Activated B cell treated with CpG ODN at 0.5 μM for 24 hours (primary cell): Measurements from ENCODE around the gene RIMS1. TPM values are rescaled to one million over a fixed set of nuclear protein-coding genes. Genes with fewer than 3 reads are reported as not detected.

Source experiments
- ATAC-seq: fragments of 200-7000 bp; cut with Tn5 transposase; one replicate; pipeline ENCODE4 v1.10.0; 2021; ENCODE audit warnings: low read depth, mild to moderate bottlenecking, moderate library complexity
- CTCF ChIA-PET: fragments of 350-600 bp; sonication (Branson Sonifier 250); formaldehyde crosslinking; loops from one replicate; lab custom pipeline; 2021; ENCODE audit warnings: antibody characterized with exemption; lab: Charles Lee
- POLR2A ChIA-PET: fragments of 350-600 bp; sonication (Branson Sonifier 250); formaldehyde crosslinking; loops from one replicate; lab custom pipeline; 2021; ENCODE audit warnings: antibody characterized with exemption; lab: Charles Lee
- DNase-seq: peaks from one replicate; pipeline ENCODE4 v3.0.0; 2022
- H3K27ac Mint-ChIP-seq: one replicate; pipeline ENCODE4 v1.8.0; 2020; ENCODE audit warnings: mixed read lengths
- H3K27me3 Mint-ChIP-seq: one replicate; pipeline ENCODE4 v1.8.0; 2021; ENCODE audit warnings: mixed read lengths
- H3K36me3 Mint-ChIP-seq: one replicate; pipeline ENCODE4 v1.8.0; 2021; ENCODE audit warnings: low read depth, mixed read lengths
- H3K4me1 Mint-ChIP-seq: one replicate; pipeline ENCODE4 v1.8.0; 2021; ENCODE audit warnings: mixed read lengths
- H3K4me3 Mint-ChIP-seq: one replicate; pipeline ENCODE4 v1.8.0; 2020; ENCODE audit warnings: mild to moderate bottlenecking, mixed read lengths
- H3K9me3 Mint-ChIP-seq: one replicate; pipeline ENCODE4 v1.8.0; 2020; ENCODE audit warnings: mixed read lengths
- CTCF ChIP-seq: fragments of 200-600 bp; IDR thresholded peaks from one replicate; pipeline ENCODE4 v1.8.0; 2022; ENCODE audit warnings: antibody characterized with exemption, mild to moderate bottlenecking
- intact Hi-C: fragments of 100-400 bp; cut with micrococcal nuclease; formaldehyde crosslinking; loops from one replicate; pipeline ENCODE4 v1.15.1; 2024
- total RNA-seq: library from RNA; stranded (reverse); gene quantifications from 2 replicates; pipeline ENCODE4 v1.2.3, GENCODE V29; 2022

RIMS1 gene
- total RNA-seq, 1 donor from 2014 or later = not detected

- H3K36me3 Mint-ChIP-seq = no peaks in the 10 kb centered on the region
- no peak for DNase-seq
- ATAC-seq = no peak
- H3K27me3 Mint-ChIP-seq = no peaks in the 10 kb centered on the region
- H3K27ac Mint-ChIP-seq = no peak overlapping the region
- ChIA-PET POLR2A (no interaction called here), CTCF (no interaction called here)
- no peaks in the 10 kb centered on the region for H3K9me3 Mint-ChIP-seq
- no peaks in the 10 kb centered on the region for H3K4me1 Mint-ChIP-seq
- intact Hi-C loops = no loop called here
- TF ChIP-seq CTCF = no peak
- H3K4me3 Mint-ChIP-seq = no peak overlapping the region
Observed at GRCh38 chr6:72049376-72049775, 163.0 kb downstream of the RIMS1 start.

- no peak for ATAC-seq
- peaks cover 4% of the 10 kb centered on the region for H3K27me3 Mint-ChIP-seq
- intact Hi-C loops = no loop called here
- ChIA-PET CTCF (no interaction called here), POLR2A (no interaction called here)
- no peaks in the 10 kb centered on the region for H3K9me3 Mint-ChIP-seq
- TF ChIP-seq CTCF = no peak
- H3K27ac Mint-ChIP-seq = no peak overlapping the region
- no peak for DNase-seq
- H3K36me3 Mint-ChIP-seq = no peaks in the 10 kb centered on the region
- H3K4me1 Mint-ChIP-seq = no peaks in the 10 kb centered on the region
- no peak overlapping the region for H3K4me3 Mint-ChIP-seq
Observed at GRCh38 chr6:72061286-72061685, 174.9 kb downstream of the RIMS1 start.

GRCh38 chr6:72064399-72064975 is 178.1 kb downstream of the RIMS1 start:
- ATAC-seq (no peak), DNase-seq (no peak)
- TF ChIP-seq CTCF = no peak
- ChIA-PET CTCF (no interaction called here), POLR2A (no interaction called here)
- Mint-ChIP-seq H3K4me1 (no peaks in the 10 kb centered on the region), H3K27me3 (peaks cover 4% of the 10 kb centered on the region), H3K27ac (no peak overlapping the region), H3K9me3 (no peaks in the 10 kb centered on the region), H3K4me3 (no peak overlapping the region), H3K36me3 (no peaks in the 10 kb centered on the region)
- intact Hi-C loops = no loop called here

GRCh38 chr6:72078096-72078495 is 191.7 kb downstream of the RIMS1 start:
- CTCF ChIA-PET = interaction anchor here (0.7 kb wide), 1 partner anchor 174 kb away, joined by 3 read pairs; no protein-coding TSS in a partner anchor
- intact Hi-C loops = no loop called here
- POLR2A ChIA-PET = no interaction called here

More at GRCh38 chr6:72078096-72078495, 191.7 kb downstream of the RIMS1 start:
- Mint-ChIP-seq H3K4me1 (no peaks in the 10 kb centered on the region), H3K9me3 (no peaks in the 10 kb centered on the region), H3K27me3 (peaks cover 9% of the 10 kb centered on the region), H3K27ac (no peak overlapping the region), H3K36me3 (no peaks in the 10 kb centered on the region), H3K4me3 (no peak overlapping the region)
- ATAC-seq (no peak), DNase-seq (no peak)
- TF ChIP-seq CTCF = no peak
